ENCODE measurements around the gene EQTN.

Gene EQTN

GRCh38 chr9:27292659-27293405 is 4.1 kb downstream of the EQTN start:
- H3K4me3 Mint-ChIP-seq, result no peak overlapping the region
- TF ChIP-seq, protein P1, sequence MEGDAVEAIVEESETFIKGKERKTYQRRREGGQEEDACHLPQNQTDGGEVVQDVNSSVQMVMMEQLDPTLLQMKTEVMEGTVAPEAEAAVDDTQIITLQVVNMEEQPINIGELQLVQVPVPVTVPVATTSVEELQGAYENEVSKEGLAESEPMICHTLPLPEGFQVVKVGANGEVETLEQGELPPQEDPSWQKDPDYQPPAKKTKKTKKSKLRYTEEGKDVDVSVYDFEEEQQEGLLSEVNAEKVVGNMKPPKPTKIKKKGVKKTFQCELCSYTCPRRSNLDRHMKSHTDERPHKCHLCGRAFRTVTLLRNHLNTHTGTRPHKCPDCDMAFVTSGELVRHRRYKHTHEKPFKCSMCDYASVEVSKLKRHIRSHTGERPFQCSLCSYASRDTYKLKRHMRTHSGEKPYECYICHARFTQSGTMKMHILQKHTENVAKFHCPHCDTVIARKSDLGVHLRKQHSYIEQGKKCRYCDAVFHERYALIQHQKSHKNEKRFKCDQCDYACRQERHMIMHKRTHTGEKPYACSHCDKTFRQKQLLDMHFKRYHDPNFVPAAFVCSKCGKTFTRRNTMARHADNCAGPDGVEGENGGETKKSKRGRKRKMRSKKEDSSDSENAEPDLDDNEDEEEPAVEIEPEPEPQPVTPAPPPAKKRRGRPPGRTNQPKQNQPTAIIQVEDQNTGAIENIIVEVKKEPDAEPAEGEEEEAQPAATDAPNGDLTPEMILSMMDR (IDR thresholded peaks at IDR 0.05), result no peak
- no peaks in the 10 kb centered on the region for H3K4me1 Mint-ChIP-seq
- H3K27me3 Mint-ChIP-seq (ENCODE audit: low read depth, poor library complexity), result peaks cover 11% of the 10 kb centered on the region
- no peaks in the 10 kb centered on the region for H3K9me3 Mint-ChIP-seq
- no peak overlapping the region for H3K27ac Mint-ChIP-seq
- no peak for DNase-seq
- no peaks in the 10 kb centered on the region for H3K36me3 Mint-ChIP-seq (ENCODE audit: low read depth)

- TF ChIP-seq, protein P1 (IDR thresholded peaks at IDR 0.05), result no peak
- no peak overlapping the region for H3K4me3 Mint-ChIP-seq
- H3K36me3 Mint-ChIP-seq (ENCODE audit: low read depth), result no peaks in the 10 kb centered on the region
- no peaks in the 10 kb centered on the region for H3K4me1 Mint-ChIP-seq
- peaks cover 7% of the 10 kb centered on the region for H3K27me3 Mint-ChIP-seq (ENCODE audit: low read depth, poor library complexity)
- no peak overlapping the region for H3K27ac Mint-ChIP-seq
- H3K9me3 Mint-ChIP-seq, result no peaks in the 10 kb centered on the region
- DNase-seq, result no peak
Observed at GRCh38 chr9:27291292-27291691, 5.7 kb downstream of the EQTN start.

- Mint-ChIP-seq H3K27ac (no peak overlapping the region), H3K4me3 (no peak overlapping the region), H3K4me1 (peaks cover 12% of the 10 kb centered on the region), H3K9me3 (no peaks in the 10 kb centered on the region), H3K36me3 (ENCODE audit: low read depth) (no peaks in the 10 kb centered on the region), H3K27me3 (ENCODE audit: low read depth, poor library complexity) (peaks cover 11% of the 10 kb centered on the region)
- TF ChIP-seq, protein P1 (IDR thresholded peaks at IDR 0.05), result no peak
- no peak for DNase-seq
Observed at GRCh38 chr9:27282269-27282668, 14.7 kb downstream of the EQTN start.

GRCh38 chr9:27280860-27281259 is 16.1 kb downstream of the EQTN start:
- H3K36me3 Mint-ChIP-seq (ENCODE audit: low read depth), result no peaks in the 10 kb centered on the region
- H3K9me3 Mint-ChIP-seq, result no peaks in the 10 kb centered on the region
- TF ChIP-seq, protein P1 (IDR thresholded peaks at IDR 0.05), result no peak
- no peak overlapping the region for H3K27ac Mint-ChIP-seq
- H3K27me3 Mint-ChIP-seq (ENCODE audit: low read depth, poor library complexity), result peaks cover 11% of the 10 kb centered on the region
- no peak overlapping the region for H3K4me3 Mint-ChIP-seq
- no peak for DNase-seq
- peaks cover 18% of the 10 kb centered on the region for H3K4me1 Mint-ChIP-seq

- H3K4me3 Mint-ChIP-seq, result no peak overlapping the region
- H3K4me1 Mint-ChIP-seq, result peaks cover 18% of the 10 kb centered on the region
- no peak overlapping the region for H3K27ac Mint-ChIP-seq
- H3K27me3 Mint-ChIP-seq (ENCODE audit: low read depth, poor library complexity), result peaks cover 11% of the 10 kb centered on the region
- H3K9me3 Mint-ChIP-seq, result no peaks in the 10 kb centered on the region
- no peak for DNase-seq
- TF ChIP-seq, protein P1 (IDR thresholded peaks at IDR 0.05), result no peak
- no peaks in the 10 kb centered on the region for H3K36me3 Mint-ChIP-seq (ENCODE audit: low read depth)
Observed at GRCh38 chr9:27280249-27280648, 16.7 kb downstream of the EQTN start.

DNA sequence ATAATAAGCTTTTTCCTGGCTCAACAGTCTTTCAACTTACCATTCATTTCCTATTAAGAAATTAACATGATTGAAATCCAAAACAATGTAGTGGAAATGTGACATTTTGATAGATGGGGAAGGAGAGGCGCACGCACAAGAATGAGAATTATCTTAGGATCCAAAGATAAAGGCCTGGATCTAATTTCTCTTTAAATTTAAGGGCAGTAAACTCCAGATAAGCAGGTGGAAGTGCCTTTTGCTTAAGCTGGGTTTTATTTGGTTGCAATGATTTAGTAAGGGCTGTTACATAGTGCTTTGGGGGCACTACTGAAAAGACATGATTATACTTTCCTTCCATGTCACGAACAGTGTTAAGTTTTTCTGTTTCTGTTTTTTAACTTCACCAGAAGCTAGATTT is 17.3 kb downstream of the EQTN start:
- TF ChIP-seq, protein P1 (IDR thresholded peaks at IDR 0.05), result no peak
- H3K4me3 Mint-ChIP-seq, result no peak overlapping the region
- no peaks in the 10 kb centered on the region for H3K36me3 Mint-ChIP-seq (ENCODE audit: low read depth)
- H3K9me3 Mint-ChIP-seq, result no peaks in the 10 kb centered on the region
- DNase-seq, result no peak
- H3K27me3 Mint-ChIP-seq (ENCODE audit: low read depth, poor library complexity), result peaks cover 11% of the 10 kb centered on the region
- no peak overlapping the region for H3K27ac Mint-ChIP-seq
- H3K4me1 Mint-ChIP-seq, result peaks cover 18% of the 10 kb centered on the region
